NCI-H2029 treated with DMSO at 0.1 percent for 48 hours (cell line): Measurements from ENCODE around the gene ARID5B.
"Not testable (repeated sequence)": the region's sequence is repeated elsewhere in the genome, so short reads cannot be mapped to it uniquely, and the experiment has no call there.

Experiments used
- DNase-seq: peaks from one replicate; lab custom pipeline; 2025; lab: John Stamatoyannopoulos, UW

The ARID5B gene, protein sequence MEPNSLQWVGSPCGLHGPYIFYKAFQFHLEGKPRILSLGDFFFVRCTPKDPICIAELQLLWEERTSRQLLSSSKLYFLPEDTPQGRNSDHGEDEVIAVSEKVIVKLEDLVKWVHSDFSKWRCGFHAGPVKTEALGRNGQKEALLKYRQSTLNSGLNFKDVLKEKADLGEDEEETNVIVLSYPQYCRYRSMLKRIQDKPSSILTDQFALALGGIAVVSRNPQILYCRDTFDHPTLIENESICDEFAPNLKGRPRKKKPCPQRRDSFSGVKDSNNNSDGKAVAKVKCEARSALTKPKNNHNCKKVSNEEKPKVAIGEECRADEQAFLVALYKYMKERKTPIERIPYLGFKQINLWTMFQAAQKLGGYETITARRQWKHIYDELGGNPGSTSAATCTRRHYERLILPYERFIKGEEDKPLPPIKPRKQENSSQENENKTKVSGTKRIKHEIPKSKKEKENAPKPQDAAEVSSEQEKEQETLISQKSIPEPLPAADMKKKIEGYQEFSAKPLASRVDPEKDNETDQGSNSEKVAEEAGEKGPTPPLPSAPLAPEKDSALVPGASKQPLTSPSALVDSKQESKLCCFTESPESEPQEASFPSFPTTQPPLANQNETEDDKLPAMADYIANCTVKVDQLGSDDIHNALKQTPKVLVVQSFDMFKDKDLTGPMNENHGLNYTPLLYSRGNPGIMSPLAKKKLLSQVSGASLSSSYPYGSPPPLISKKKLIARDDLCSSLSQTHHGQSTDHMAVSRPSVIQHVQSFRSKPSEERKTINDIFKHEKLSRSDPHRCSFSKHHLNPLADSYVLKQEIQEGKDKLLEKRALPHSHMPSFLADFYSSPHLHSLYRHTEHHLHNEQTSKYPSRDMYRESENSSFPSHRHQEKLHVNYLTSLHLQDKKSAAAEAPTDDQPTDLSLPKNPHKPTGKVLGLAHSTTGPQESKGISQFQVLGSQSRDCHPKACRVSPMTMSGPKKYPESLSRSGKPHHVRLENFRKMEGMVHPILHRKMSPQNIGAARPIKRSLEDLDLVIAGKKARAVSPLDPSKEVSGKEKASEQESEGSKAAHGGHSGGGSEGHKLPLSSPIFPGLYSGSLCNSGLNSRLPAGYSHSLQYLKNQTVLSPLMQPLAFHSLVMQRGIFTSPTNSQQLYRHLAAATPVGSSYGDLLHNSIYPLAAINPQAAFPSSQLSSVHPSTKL

DNA sequence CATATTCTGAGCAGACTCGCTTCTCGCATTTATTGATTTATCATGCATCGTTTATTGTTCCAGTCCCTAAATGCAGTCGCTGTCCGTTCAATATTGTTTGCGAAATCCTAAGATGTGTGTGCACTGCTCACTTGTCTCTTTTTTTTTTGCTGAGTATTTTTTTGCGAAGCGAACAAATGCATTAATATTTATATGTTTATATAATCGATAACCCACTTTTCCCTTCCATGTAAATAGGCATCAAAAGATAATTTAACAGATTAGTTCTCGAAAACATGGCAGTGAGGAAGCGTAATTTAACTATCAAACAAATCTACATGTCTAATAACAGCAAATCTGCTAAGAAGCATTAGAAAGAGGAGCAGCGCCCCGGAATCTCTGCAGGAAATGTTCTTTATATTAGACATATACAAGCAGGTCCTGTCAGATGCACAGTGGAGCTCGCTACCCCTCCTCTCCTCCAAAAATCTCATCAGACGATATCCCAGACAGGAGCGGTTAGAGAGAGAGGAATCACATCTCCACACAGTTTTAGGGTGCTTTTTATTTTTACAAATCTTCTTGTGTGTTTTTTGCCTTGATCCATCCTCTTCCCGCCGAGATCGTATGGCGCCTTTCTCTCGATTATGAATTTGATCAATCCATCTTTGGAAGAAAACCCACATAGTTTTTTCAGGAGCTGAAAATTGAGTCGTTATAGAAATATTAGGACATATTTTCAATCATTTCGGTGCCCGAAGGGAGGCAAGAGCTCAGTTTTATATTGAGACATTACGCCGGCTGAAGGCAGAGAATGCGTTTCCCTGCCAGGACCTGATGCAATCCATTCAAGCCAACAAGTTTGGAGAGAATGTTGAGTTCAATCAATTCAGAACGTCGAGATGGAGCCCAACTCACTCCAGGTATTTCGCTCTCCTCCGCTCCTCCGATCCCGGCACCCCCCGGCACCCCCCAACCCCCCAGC lies at the start of gene ARID5B:
TSS of gene ARID5B (plus strand) at position 871 of the 964 bp plus-strand sequence. CDS start at position 882, 11 bp downstream.
- DNase-seq = no peak

DNA sequence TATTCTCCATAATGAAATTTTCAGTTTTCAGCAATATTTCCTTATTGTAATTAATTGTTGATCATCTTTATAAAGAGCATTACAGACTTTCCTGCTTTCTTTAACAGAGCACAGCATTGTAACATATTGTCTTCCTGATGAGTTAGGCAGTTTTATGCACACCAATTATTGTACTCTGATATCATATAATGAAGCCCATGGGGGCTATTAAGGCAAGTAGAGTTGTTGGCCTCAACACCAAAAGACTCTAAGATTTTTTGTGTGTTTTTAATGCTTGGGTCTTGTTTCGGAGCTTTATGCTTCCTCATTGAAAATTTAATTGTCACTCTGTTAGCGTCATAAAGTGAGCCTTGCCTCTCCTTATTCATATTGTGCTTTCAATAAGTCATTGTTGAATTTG lies 49.2 kb upstream of the ARID5B start:
- DNase-seq = no peak

DNA sequence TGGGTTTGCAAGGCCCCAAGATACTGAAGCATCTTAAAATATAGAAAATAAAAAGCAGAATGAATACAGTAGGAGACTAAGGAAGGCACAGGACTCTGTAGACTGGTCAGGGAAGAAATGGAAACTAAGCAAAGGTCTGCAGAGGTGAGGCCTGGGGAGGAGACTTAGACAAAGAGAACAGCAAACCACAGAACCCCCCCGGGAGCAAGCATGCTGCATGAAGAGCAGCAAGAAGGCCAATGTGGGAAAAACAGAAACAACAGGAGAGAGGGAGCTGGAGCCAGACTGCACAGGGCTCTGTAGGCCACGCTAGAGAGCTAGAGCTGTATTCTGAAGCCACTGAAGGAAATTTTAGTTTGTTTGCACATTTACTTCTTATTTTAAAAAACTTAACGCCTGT lies 45.7 kb upstream of the ARID5B start:
- DNase-seq = no peak

DNA sequence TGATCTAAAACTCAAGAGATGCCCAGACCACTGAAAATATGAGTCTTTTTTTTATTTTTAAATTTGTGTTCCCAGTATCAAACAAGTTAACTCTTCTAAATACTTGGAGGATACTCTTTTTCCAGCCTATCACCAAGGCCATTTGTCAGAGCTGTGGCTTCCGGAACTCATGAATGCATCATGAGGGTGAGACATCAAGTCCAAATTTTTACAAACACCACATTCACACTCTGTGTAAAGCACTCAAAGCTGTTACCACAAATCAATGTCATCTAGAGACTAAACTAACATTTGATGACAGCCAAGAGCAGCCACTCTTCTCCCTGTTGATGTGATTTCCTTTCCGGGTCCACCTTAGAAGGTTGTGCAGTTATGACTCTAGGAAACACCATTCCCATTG lies 43.8 kb upstream of the ARID5B start:
- DNase-seq = no peak

DNA sequence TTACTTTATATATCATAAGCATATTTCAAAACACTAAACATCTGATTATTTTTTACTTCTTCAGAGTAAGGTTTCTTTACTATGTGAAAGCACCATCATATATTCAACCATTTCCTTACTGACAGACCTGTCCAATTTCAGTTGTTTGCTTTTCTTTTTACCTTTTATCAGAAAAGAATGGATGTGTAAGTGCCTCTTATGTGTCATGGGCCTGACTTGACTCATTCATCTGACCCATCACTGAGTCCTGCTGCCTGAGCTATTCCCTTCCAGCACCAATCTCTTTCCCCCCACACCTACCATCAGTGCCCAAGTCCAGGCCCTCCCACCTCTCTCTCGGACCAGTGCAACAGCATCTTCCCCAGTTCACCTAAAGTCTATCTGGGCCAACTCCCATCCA lies 41.7 kb upstream of the ARID5B start:
- no peak for DNase-seq

DNA sequence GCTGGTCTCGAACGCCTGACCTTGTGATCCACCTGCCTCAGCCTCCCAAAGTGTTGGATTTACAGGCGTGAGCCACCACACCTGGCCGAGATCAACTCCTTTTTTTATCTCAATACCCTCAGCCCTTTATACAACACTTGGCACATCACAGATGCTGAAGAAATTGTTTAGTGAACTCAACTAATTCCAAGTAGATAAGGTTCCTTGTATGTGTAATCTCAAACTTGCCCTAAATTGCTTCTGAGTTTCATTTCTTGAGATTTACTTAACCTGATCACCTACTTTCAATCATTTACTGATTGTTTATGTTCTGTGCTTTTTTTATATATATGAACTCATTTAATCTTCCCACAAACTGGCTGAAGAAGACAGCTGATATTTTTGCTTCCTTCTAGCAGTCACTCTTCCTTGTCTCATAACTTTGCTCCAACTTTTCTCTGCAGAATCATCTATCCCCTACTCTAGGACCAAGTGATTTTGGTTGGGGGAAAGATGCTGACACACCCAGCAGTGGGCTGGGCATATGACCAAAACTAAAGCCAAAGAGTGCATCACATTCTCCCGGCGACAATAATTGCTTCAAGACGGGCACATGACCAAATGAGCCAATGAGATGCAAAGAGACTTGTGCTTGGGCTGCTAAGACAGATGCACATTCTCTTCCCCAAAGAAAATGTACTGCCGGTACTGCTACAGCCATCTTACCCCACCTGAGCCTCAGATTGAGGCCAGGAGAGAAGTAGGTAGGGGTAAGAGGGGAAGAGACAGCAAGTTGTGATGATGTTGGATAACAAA lies 40.3 kb upstream of the ARID5B start:
- no peak for DNase-seq

DNA sequence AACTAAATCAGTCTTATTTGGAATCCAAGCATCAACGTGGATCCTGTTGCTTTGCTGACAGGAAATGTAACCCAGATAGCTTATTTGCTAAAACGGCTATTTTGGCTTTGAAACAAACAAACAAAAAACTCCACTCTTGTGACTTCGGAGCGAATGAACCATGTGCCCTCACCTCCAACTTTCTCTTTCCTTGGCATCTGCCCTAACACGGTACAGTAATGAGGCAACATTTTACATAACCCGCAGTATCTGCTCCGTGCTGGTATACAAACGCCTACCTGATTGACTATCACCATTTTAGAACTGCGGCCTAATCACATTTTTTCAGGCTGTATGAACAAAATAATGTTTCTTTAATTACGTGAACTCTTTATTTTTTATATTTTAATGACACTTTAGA lies 37.5 kb upstream of the ARID5B start:
- no peak for DNase-seq

DNA sequence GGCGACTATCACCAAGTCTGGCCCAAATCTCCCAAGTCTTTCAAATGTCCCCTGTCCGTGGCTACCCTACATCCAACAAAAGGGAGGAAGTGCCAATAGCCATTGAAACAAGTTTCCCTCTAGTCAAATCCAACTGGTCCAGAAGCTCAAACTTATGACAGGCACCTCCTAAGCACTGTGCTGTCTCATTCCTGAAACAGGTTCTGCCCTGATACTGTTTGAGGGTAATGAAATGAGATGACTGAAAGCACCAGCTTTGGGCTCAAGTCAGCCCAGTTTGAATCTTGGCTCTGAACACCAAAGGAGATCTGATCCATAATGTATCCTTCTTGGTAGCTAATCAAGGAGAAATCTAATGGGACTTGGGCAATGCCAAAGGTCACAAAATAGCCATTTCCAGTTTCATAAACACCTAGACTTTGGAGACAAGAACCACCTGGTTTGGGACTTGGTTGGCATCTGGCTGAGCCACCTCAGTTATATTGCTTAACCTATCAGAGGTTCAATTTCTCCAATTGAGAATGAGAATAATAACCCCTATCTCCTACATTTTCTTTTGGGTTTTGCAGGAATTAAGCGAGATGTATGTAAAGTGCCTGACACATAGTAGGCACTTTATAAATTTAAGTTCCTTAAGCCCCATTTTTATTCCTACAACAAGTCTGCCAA lies 34.7 kb upstream of the ARID5B start:
- DNase-seq = no peak

DNA sequence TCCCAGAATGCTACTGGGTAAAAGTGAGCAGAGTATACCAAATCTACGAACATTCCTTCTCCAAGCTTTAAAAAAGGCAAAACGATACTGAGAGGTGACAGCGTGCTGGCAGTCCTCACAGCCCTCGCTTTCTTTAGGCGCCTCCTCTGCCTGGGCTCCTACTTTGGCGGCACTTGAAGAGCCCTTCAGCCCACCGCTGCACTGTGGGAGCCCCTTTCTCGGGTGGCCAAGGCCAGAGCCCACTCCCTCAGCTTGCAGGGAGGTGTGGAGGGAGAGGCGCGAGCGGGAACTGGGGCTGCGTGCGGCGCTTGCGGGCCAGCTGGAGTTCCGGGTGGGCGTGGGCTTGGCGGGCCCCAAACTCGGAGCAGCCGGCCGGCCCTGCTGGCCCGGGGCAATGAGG lies 34.1 kb upstream of the ARID5B start:
- DNase-seq = not testable (repeated sequence)

DNA sequence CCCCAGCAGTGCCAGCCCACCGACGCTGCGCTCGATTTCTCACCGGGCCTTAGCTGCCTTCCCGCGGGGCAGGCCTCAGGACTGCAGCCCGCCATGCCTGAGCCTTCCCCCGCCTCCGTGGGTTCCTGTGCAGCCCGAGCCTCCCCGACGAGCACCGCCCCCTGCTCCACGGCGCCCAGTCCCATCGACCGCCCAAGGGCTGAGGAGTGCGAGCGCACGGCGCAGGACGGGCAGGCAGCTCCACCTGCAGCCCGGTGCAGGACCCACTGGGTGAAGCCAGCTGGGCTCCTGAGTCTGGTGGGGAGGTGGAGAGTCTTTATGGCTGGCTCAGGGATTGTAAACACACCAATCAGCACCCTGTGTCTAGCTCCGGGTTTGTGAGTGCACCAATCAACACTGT lies 33.7 kb upstream of the ARID5B start:
- not testable (repeated sequence) for DNase-seq

DNA sequence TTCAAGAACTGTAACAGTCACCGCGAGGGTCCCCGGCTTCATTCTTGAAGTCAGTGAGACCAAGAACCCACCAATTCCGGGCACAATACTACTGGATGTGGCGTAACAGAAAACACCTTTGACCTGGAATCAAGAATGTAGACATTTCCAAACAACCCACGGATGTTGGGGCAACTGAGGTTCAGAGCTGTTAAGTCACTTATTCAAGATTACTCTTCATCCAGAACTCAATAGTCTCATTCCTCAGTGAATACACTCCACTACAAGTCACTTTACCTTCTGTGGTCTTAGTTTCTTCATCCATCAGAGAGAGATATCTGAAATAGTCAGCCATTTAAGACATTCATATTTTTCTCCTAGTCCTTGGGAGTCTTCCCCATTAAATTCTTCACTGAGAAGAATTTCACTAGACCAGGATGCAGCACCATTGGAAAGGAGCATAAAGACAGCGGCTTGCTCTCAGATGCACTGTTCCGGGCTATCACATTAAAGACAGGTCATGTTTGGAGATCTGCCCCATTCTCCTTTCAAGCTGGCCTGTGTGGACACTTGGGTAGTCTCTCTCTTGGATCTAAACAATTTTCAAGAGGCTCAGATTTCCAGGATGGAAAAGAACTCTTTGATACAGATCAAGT lies 32.3 kb upstream of the ARID5B start:
- no peak for DNase-seq

DNA sequence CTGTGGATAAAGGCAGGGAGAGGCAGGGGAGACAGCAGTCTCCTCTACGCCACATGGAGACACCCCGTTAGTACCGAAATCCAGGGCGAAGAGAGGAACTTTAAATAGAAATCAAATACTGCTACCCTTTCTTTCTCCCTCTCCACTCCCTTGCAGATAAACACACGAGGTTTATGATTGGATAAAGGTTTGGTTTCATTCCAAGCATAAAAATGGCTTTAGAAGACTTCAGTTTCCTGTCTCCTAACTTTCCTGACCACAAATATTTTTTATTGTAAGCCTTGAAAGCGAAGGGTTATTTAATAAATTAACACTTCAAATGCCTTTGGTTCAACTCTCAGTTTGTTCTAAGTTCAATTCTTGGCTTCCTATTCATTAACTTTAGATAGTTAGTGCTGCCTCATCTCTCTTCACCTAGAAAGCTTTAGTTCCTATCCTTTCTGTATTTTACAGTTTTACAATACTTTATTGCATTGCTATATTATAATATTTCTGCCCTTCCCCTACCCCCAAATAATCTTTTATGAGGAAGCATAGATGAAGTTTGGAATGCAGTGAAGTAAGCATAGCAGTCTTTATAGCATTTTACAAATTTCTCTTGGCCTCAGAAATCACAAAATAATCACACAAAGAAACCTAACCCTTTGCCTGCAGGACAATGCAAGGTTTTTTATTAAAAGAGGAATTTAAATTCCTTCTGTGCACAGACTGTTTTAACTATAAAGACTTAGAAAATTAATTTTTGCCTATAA lies 31.5 kb upstream of the ARID5B start:
- no peak for DNase-seq

DNA sequence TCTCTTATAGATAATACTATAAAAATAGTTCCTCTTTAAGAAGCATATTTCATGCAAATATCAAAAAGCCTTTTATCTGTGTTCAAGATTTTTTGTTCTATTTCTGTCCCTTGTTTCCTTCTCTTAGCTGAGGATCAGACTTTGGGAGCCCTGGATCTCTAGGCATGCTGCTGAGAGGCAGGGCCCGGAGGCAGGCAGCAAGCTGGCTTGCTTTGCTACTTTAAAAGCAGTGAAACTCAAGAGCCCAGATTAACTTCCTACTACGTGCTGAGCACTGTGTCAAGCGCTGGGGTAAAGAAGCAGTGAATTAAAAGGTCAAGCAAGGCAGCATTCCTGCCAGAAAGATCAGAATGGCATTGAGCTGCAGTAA lies 31.0 kb upstream of the ARID5B start:
- DNase-seq = no peak

DNA sequence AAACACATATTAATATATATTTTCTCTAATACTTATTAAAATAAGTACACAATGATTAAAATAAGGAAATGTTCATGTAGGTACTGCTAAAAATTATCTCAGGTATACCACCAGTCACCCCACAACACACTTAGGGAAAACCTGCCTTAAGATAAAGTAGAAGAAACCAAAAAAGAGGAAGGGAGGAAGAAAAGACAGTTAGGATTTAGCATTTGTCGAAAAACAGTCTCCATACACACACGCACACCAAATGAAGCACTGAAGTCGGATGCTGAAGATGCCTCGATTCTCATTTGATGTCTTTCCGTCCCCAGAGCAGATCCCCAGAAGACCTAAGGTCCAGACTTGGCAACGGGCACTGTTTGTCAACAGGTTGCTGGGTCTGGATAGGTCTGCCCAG lies 30.0 kb upstream of the ARID5B start:
- no peak for DNase-seq

DNA sequence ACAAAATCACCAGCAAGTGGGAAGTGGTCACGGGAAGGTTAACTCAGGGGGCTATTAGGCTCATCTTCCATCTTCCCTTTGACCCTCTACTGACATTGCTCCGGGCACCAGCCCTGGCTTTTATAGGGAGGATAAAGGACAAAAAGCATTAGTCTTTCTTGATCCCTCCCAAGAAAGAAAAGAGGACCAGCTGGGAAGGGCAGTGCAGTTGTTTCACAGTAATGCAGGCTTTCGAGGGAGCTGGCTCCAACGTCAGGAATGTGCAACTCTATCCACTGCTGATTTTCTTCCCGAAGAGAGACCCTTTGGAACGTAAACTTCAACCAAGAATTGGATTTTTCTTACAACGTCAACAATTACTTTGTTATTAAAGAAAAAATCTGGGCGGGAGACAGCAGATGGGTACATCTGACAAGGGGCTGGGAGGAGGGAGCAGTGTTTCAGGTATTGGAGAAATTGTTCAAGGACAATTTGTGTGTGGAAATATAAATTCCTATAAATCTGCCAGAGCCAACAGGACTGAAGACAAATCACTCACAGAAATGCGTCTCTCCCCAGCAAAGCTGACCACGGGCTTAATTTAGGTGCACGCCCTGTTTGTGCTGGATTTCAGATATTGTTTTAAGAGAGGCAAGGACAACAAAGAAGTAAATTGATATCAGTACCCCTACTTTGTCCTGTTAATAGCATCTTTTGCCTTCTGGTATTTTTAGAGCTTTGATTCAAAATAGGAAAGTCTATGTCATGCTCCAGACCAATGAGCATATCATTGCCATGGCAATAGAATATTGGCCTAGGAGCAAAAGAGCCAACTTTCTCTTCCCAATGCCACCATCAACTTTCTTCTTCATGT lies 23.4 kb upstream of the ARID5B start:
- no peak for DNase-seq

DNA sequence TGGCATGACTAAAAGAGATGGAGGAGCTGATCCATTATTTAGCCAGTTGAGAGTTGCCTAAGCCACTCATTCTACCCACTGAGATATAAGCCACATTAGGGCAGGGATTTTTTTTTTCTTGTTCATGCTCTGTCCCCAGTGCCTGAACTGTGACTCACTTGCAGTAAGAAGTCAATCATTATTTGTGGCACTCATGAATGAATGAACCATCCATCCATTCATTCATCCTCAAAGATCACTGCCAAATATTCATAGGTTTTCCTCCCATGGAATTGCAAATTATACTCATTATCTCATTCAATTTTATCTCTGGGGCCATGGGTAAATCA lies 22.8 kb upstream of the ARID5B start:
- DNase-seq = no peak

DNA sequence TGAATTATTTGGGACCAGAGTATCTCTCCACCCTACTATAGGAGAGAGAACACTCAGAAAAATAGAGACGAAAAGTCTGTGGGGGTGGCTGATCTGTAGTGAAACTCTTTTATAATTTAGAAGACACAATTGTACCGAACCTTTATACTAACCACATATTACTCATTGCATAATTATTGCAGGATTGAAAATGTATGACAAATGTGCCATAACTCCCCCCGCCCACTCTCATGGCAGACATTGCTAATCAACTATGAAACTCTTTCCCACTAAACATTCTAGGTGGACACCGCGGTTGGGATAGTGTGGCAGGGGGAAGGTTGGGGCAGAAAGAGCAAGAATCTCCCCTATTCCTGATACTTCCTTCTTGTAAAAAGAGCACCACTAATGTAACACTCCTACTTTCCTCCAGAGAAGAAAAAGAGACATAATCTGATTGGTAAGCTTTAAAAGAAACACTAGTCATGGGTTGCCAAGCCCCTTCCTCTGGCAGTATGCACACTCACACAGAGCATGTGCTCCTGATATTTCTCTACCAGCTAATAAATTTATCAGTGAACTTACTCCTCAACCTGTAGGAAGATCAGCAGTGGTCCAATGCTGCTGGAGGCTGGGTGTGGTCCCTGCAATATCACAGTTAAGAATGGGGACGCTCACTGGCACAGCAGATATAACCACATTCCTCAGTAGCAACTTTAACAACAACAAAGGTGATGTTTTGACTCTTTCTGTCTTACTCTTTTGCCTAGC lies 18.7 kb upstream of the ARID5B start:
- no peak for DNase-seq
